SK-N-MC (cell line): Measurements from ENCODE around the gene PTPRK.

ENCODE experiments used
- EZH2 ChIP-seq: fragments of 200-600 bp; sonication (generic); IDR thresholded peaks from one replicate; pipeline ENCODE4 v1.6.1; 2017; ENCODE audit warnings: antibody characterized with exemption
- POLR2AphosphoS5 ChIP-seq: IDR thresholded peaks from 2 replicates; pipeline ENCODE4 v1.6.1; 2012; ENCODE audit warnings: mild to moderate bottlenecking, low read depth, low read length, borderline replicate concordance

DNA sequence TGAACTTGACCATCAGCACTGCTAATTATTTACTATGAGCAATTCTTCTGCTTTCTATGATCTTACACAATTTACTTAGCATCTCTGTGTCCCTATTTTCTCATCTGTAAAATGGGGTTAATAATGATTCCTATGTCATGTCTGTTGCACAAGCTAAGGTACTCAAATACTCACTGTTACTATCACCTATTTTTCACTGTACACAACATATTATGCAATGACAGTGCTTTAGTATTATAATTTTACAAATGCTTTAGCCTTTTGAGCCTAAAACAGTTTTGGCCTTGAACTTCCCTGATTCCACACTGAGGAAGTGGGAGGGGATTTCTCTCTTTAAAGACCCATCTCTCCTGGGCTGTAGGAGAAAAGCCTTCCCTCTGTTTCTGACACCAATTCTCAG is 582.7 kb downstream of the PTPRK start:
- TF ChIP-seq POLR2AphosphoS5 = no peak
- no peak for TF ChIP-seq EZH2
